SJSA1 (cell line): ENCODE measurements around the gene SLC8A1. TPM values are rescaled to one million over a fixed set of nuclear protein-coding genes. Genes with fewer than 3 reads are reported as not detected.

Experiments used
- DNase-seq, 2 experiments: peaks; one replicate each; pipeline ENCODE4 v3.0.0-alpha.2; 2015 to 2020; ENCODE audit warnings: low spot score in 2 of 2, low read depth in 1 of 2
- H3K27ac ChIP-seq: fragments of 250-450 bp; sonication (Bioruptor Pico); 2 replicates; pipeline ENCODE4 v1.5.1; 2020; ENCODE audit warnings: mild to moderate bottlenecking, moderate library complexity
- H3K27me3 ChIP-seq: fragments of 250-450 bp; sonication (Bioruptor Pico); replicated peaks from 2 replicates; pipeline ENCODE4 v1.5.1; 2020; ENCODE audit warnings: mild to moderate bottlenecking, moderate library complexity
- H3K36me3 ChIP-seq: fragments of 250-450 bp; sonication (Bioruptor Pico); 2 replicates; pipeline ENCODE4 v1.5.1; 2020; ENCODE audit warnings: mild to moderate bottlenecking
- H3K4me1 ChIP-seq: fragments of 250-450 bp; sonication (Bioruptor Pico); replicated peaks from 2 replicates; pipeline ENCODE4 v1.6.1; 2021; ENCODE audit warnings: mild to moderate bottlenecking
- H3K4me3 ChIP-seq: fragments of 250-450 bp; sonication (Bioruptor Pico); 2 replicates; pipeline ENCODE4 v1.5.1; 2020; ENCODE audit warnings: mild to moderate bottlenecking
- H3K9me3 ChIP-seq: fragments of 250-450 bp; sonication (Bioruptor Pico); replicated peaks from 2 replicates; pipeline ENCODE4 v1.5.1; 2020; ENCODE audit warnings: mild to moderate bottlenecking
- total RNA-seq: library from RNA; depleted of rRNA; stranded (reverse); fragments of >200 nt; shearing (Covaris generic); gene quantifications from 2 replicates; pipeline ENCODE4 v1.2.3, GENCODE V29; 2014

SLC8A1 gene
- total RNA-seq, 1 experiment from 2014 or later: 20.1 TPM

- no peak overlapping the region for H3K4me3 ChIP-seq
- H3K4me1 ChIP-seq: no peaks in the 10 kb centered on the region
- H3K27ac ChIP-seq: no peak overlapping the region
- H3K27me3 ChIP-seq: no peaks in the 10 kb centered on the region
- no peaks in the 10 kb centered on the region for H3K9me3 ChIP-seq
- DNase-seq: no peak
- H3K36me3 ChIP-seq: no peaks in the 10 kb centered on the region
Measured at GRCh38 chr2:40303746-40304145, 148.1 kb downstream of the SLC8A1 start.

- H3K27ac ChIP-seq: no peak overlapping the region
- H3K4me3 ChIP-seq: no peak overlapping the region
- no peak for DNase-seq
Measured at GRCh38 chr2:40302751-40303325, 149.1 kb downstream of the SLC8A1 start.

GRCh38 chr2:40300391-40300790 is 151.5 kb downstream of the SLC8A1 start:
- H3K9me3 ChIP-seq: no peaks in the 10 kb centered on the region
- H3K4me3 ChIP-seq: no peak overlapping the region
- no peaks in the 10 kb centered on the region for H3K36me3 ChIP-seq
- H3K27ac ChIP-seq: no peak overlapping the region
- no peaks in the 10 kb centered on the region for H3K27me3 ChIP-seq
- no peak for DNase-seq
- no peaks in the 10 kb centered on the region for H3K4me1 ChIP-seq

More at GRCh38 chr2:40302751-40303325, 149.1 kb downstream of the SLC8A1 start:
- H3K9me3 ChIP-seq: no peaks in the 10 kb centered on the region
- no peaks in the 10 kb centered on the region for H3K27me3 ChIP-seq
- no peaks in the 10 kb centered on the region for H3K36me3 ChIP-seq
- H3K4me1 ChIP-seq: no peaks in the 10 kb centered on the region

GRCh38 chr2:40299781-40300180 is 152.1 kb downstream of the SLC8A1 start:
- Histone ChIP-seq H3K27ac (no peak overlapping the region), H3K9me3 (no peaks in the 10 kb centered on the region), H3K27me3 (no peaks in the 10 kb centered on the region), H3K36me3 (no peaks in the 10 kb centered on the region), H3K4me3 (no peak overlapping the region), H3K4me1 (no peaks in the 10 kb centered on the region)
- no peak for DNase-seq

GRCh38 chr2:40299173-40299572 is 152.7 kb downstream of the SLC8A1 start:
- DNase-seq: no peak
- Histone ChIP-seq H3K4me1 (no peaks in the 10 kb centered on the region), H3K4me3 (no peak overlapping the region), H3K27ac (no peak overlapping the region), H3K27me3 (no peaks in the 10 kb centered on the region), H3K9me3 (no peaks in the 10 kb centered on the region), H3K36me3 (no peaks in the 10 kb centered on the region)

GRCh38 chr2:40298026-40298425 is 153.9 kb downstream of the SLC8A1 start:
- no peaks in the 10 kb centered on the region for H3K9me3 ChIP-seq
- no peaks in the 10 kb centered on the region for H3K36me3 ChIP-seq
- H3K27ac ChIP-seq: no peak overlapping the region
- H3K27me3 ChIP-seq: no peaks in the 10 kb centered on the region
- no peak overlapping the region for H3K4me3 ChIP-seq
- DNase-seq: no peak
- H3K4me1 ChIP-seq: no peaks in the 10 kb centered on the region

GRCh38 chr2:40292291-40292690 is 159.6 kb downstream of the SLC8A1 start:
- DNase-seq: no peak
- Histone ChIP-seq H3K27me3 (no peaks in the 10 kb centered on the region), H3K4me3 (no peak overlapping the region), H3K4me1 (no peaks in the 10 kb centered on the region), H3K36me3 (no peaks in the 10 kb centered on the region), H3K27ac (no peak overlapping the region), H3K9me3 (no peaks in the 10 kb centered on the region)

GRCh38 chr2:40289771-40290404 is 162.0 kb downstream of the SLC8A1 start:
- no peak for DNase-seq
- no peaks in the 10 kb centered on the region for H3K36me3 ChIP-seq
- H3K27ac ChIP-seq: no peak overlapping the region
- H3K27me3 ChIP-seq: no peaks in the 10 kb centered on the region
- H3K4me3 ChIP-seq: no peak overlapping the region
- no peaks in the 10 kb centered on the region for H3K9me3 ChIP-seq
- no peaks in the 10 kb centered on the region for H3K4me1 ChIP-seq

- H3K36me3 ChIP-seq: no peaks in the 10 kb centered on the region
- no peaks in the 10 kb centered on the region for H3K27me3 ChIP-seq
- no peak for DNase-seq
- no peak overlapping the region for H3K4me3 ChIP-seq
- no peaks in the 10 kb centered on the region for H3K4me1 ChIP-seq
- no peaks in the 10 kb centered on the region for H3K9me3 ChIP-seq
- no peak overlapping the region for H3K27ac ChIP-seq
Measured at GRCh38 chr2:40287773-40288172, 164.1 kb downstream of the SLC8A1 start.

GRCh38 chr2:40287195-40287594 is 164.7 kb downstream of the SLC8A1 start:
- no peak overlapping the region for H3K27ac ChIP-seq

GRCh38 chr2:40286721-40287120 is 165.2 kb downstream of the SLC8A1 start:
- Histone ChIP-seq H3K27me3 (no peaks in the 10 kb centered on the region), H3K27ac (no peak overlapping the region), H3K36me3 (no peaks in the 10 kb centered on the region), H3K9me3 (no peaks in the 10 kb centered on the region), H3K4me1 (peaks cover 5% of the 10 kb centered on the region), H3K4me3 (no peak overlapping the region)
- no peak for DNase-seq

More at GRCh38 chr2:40287195-40287594, 164.7 kb downstream of the SLC8A1 start:
- H3K27me3 ChIP-seq: no peaks in the 10 kb centered on the region
- no peak for DNase-seq
- no peaks in the 10 kb centered on the region for H3K9me3 ChIP-seq
- H3K4me3 ChIP-seq: no peak overlapping the region
- H3K4me1 ChIP-seq: peaks cover under 1% of the 10 kb centered on the region
- no peaks in the 10 kb centered on the region for H3K36me3 ChIP-seq

- H3K36me3 ChIP-seq: no peaks in the 10 kb centered on the region
- no peak overlapping the region for H3K4me3 ChIP-seq
- no peaks in the 10 kb centered on the region for H3K9me3 ChIP-seq
- no peaks in the 10 kb centered on the region for H3K27me3 ChIP-seq
- H3K27ac ChIP-seq: no peak overlapping the region
- no peak for DNase-seq
- peaks cover 17% of the 10 kb centered on the region for H3K4me1 ChIP-seq
Measured at GRCh38 chr2:40285391-40285790, 166.5 kb downstream of the SLC8A1 start.

- DNase-seq: no peak
- Histone ChIP-seq H3K27me3 (no peaks in the 10 kb centered on the region), H3K4me3 (no peak overlapping the region), H3K9me3 (no peaks in the 10 kb centered on the region), H3K36me3 (no peaks in the 10 kb centered on the region), H3K27ac (no peak overlapping the region), H3K4me1 (peaks cover 18% of the 10 kb centered on the region)
Measured at GRCh38 chr2:40284797-40285196, 167.1 kb downstream of the SLC8A1 start.

- Histone ChIP-seq H3K27me3 (no peaks in the 10 kb centered on the region), H3K36me3 (no peaks in the 10 kb centered on the region), H3K27ac (no peak overlapping the region), H3K4me1 (peaks cover 26% of the 10 kb centered on the region), H3K9me3 (no peaks in the 10 kb centered on the region), H3K4me3 (no peak overlapping the region)
- DNase-seq: no peak
Measured at GRCh38 chr2:40283111-40283909, 168.6 kb downstream of the SLC8A1 start.
